ENCODE results near the gene MARCKSL1.
A peak's percentile ranks its signal among the peaks of the same experiment; 100 is the strongest.
"Not testable (repeated sequence)": the region's sequence is repeated elsewhere in the genome, so short reads cannot be mapped to it uniquely, and the experiment has no call there.

The MARCKSL1 gene

GRCh38 chr1:32305310-32305709, 30.7 kb downstream of the MARCKSL1 start:
- H3K79me2 ChIP-seq (ENCODE audit: control insufficient read depth, insufficient read depth, low read length, unreplicated experiment) = peaks cover 9% of the 10 kb centered on the region
- no peak overlapping the region for H3K27ac ChIP-seq (ENCODE audit: low read depth, low read length)
- H2AFZ ChIP-seq (ENCODE audit: low read length, unreplicated experiment) = no peak overlapping the region
- H3K4me3 ChIP-seq (ENCODE audit: low read depth, low read length) = no peak overlapping the region
- H3K4me1 ChIP-seq (ENCODE audit: control insufficient read depth, insufficient read depth, low read length, unreplicated experiment) = peaks cover 13% of the 10 kb centered on the region
- H3K36me3 ChIP-seq (ENCODE audit: insufficient read depth, low read length) = peaks cover 31% of the 10 kb centered on the region
- H3K27me3 ChIP-seq (ENCODE audit: insufficient read depth, low read length) = no peaks in the 10 kb centered on the region

- H3K27me3 ChIP-seq (ENCODE audit: insufficient read depth, low read length) = no peaks in the 10 kb centered on the region
- no peak overlapping the region for H2AFZ ChIP-seq (ENCODE audit: low read length, unreplicated experiment)
- no peak overlapping the region for H3K4me3 ChIP-seq (ENCODE audit: low read depth, low read length)
- H3K36me3 ChIP-seq (ENCODE audit: insufficient read depth, low read length) = peaks cover 31% of the 10 kb centered on the region
- no peak overlapping the region for H3K27ac ChIP-seq (ENCODE audit: low read depth, low read length)
- peaks cover 13% of the 10 kb centered on the region for H3K4me1 ChIP-seq (ENCODE audit: control insufficient read depth, insufficient read depth, low read length, unreplicated experiment)
- peaks cover 6% of the 10 kb centered on the region for H3K79me2 ChIP-seq (ENCODE audit: control insufficient read depth, insufficient read depth, low read length, unreplicated experiment)
These were observed 31.9 kb downstream of the MARCKSL1 start for GRCh38 chr1:32303997-32304622.

- Histone ChIP-seq H3K27me3 (ENCODE audit: insufficient read depth, low read length) (no peaks in the 10 kb centered on the region), H3K27ac (ENCODE audit: low read depth, low read length) (no peak overlapping the region), H3K4me1 (ENCODE audit: control insufficient read depth, insufficient read depth, low read length, unreplicated experiment) (peaks cover 13% of the 10 kb centered on the region), H2AFZ (ENCODE audit: low read length, unreplicated experiment) (no peak overlapping the region), H3K79me2 (ENCODE audit: control insufficient read depth, insufficient read depth, low read length, unreplicated experiment) (peaks cover 7% of the 10 kb centered on the region), H3K36me3 (ENCODE audit: insufficient read depth, low read length) (peaks cover 31% of the 10 kb centered on the region), H3K4me3 (ENCODE audit: low read depth, low read length) (no peak overlapping the region)
These were observed 32.7 kb downstream of the MARCKSL1 start for GRCh38 chr1:32303358-32303757.

GRCh38 chr1:32299327-32299726, 36.7 kb downstream of the MARCKSL1 start:
- H3K79me2 ChIP-seq (ENCODE audit: control insufficient read depth, insufficient read depth, low read length, unreplicated experiment) = peaks cover 29% of the 10 kb centered on the region

GRCh38 chr1:32298211-32298610, 37.8 kb downstream of the MARCKSL1 start:
- H2AFZ ChIP-seq (ENCODE audit: low read length, unreplicated experiment); H3K36me3 ChIP-seq (ENCODE audit: insufficient read depth, low read length); H3K27ac ChIP-seq (ENCODE audit: low read depth, low read length): not testable (repeated sequence)

More at GRCh38 chr1:32299327-32299726, 36.7 kb downstream of the MARCKSL1 start:
- peaks cover 18% of the 10 kb centered on the region for H3K36me3 ChIP-seq (ENCODE audit: insufficient read depth, low read length)
- no peak overlapping the region for H2AFZ ChIP-seq (ENCODE audit: low read length, unreplicated experiment)
- H3K27ac ChIP-seq (ENCODE audit: low read depth, low read length) = no peak overlapping the region
- no peaks in the 10 kb centered on the region for H3K4me1 ChIP-seq (ENCODE audit: control insufficient read depth, insufficient read depth, low read length, unreplicated experiment)
- H3K27me3 ChIP-seq (ENCODE audit: insufficient read depth, low read length) = no peaks in the 10 kb centered on the region
- no peak overlapping the region for H3K4me3 ChIP-seq (ENCODE audit: low read depth, low read length)

GRCh38 chr1:32291708-32292538, 44.1 kb downstream of the MARCKSL1 start, which contains the start of gene HDAC1:
Gene HDAC1 (plus strand): TSS chr1:32292083. CDS start chr1:32292170, 87 bp downstream.
- H3K4me1 ChIP-seq (ENCODE audit: control insufficient read depth, insufficient read depth, low read length, unreplicated experiment) = peaks cover 6% of the 10 kb centered on the region
- H3K36me3 ChIP-seq (ENCODE audit: insufficient read depth, low read length) = no peaks in the 10 kb centered on the region
- H3K27ac ChIP-seq (ENCODE audit: low read depth, low read length) = peak within 1 kb of the TSS; percentile 20
- peak within 1 kb of the TSS; percentile 90 for H2AFZ ChIP-seq (ENCODE audit: low read length, unreplicated experiment)
- no peaks in the 10 kb centered on the region for H3K27me3 ChIP-seq (ENCODE audit: insufficient read depth, low read length)
- H3K79me2 ChIP-seq (ENCODE audit: control insufficient read depth, insufficient read depth, low read length, unreplicated experiment) = peaks cover 27% of the 10 kb centered on the region
- peak within 1 kb of the TSS; percentile 91 for H3K4me3 ChIP-seq (ENCODE audit: low read depth, low read length)

More at GRCh38 chr1:32298211-32298610, 37.8 kb downstream of the MARCKSL1 start:
- H3K79me2 ChIP-seq (ENCODE audit: control insufficient read depth, insufficient read depth, low read length, unreplicated experiment) = peaks cover 30% of the 10 kb centered on the region
- H3K4me3 ChIP-seq (ENCODE audit: low read depth, low read length); H3K4me1 ChIP-seq (ENCODE audit: control insufficient read depth, insufficient read depth, low read length, unreplicated experiment); H3K27me3 ChIP-seq (ENCODE audit: insufficient read depth, low read length): not testable (repeated sequence)

- peak overlapping the region; percentile 91 for H3K4me3 ChIP-seq (ENCODE audit: low read depth, low read length)
- H3K36me3 ChIP-seq (ENCODE audit: insufficient read depth, low read length) = no peaks in the 10 kb centered on the region
- no peaks in the 10 kb centered on the region for H3K27me3 ChIP-seq (ENCODE audit: insufficient read depth, low read length)
- peak overlapping the region; percentile 20 for H3K27ac ChIP-seq (ENCODE audit: low read depth, low read length)
- peaks cover 21% of the 10 kb centered on the region for H3K79me2 ChIP-seq (ENCODE audit: control insufficient read depth, insufficient read depth, low read length, unreplicated experiment)
- H3K4me1 ChIP-seq (ENCODE audit: control insufficient read depth, insufficient read depth, low read length, unreplicated experiment) = peaks cover 6% of the 10 kb centered on the region
- peak overlapping the region; percentile 69 for H2AFZ ChIP-seq (ENCODE audit: low read length, unreplicated experiment)
These were observed 44.8 kb downstream of the MARCKSL1 start for GRCh38 chr1:32291145-32291707.

GRCh38 chr1:32289256-32289655, 46.8 kb downstream of the MARCKSL1 start:
- no peak overlapping the region for H3K27ac ChIP-seq (ENCODE audit: low read depth, low read length)
- H2AFZ ChIP-seq (ENCODE audit: low read length, unreplicated experiment) = no peak overlapping the region
- H3K4me3 ChIP-seq (ENCODE audit: low read depth, low read length) = no peak overlapping the region

GRCh38 chr1:32286763-32287162, 49.3 kb downstream of the MARCKSL1 start:
- H3K79me2 ChIP-seq (ENCODE audit: control insufficient read depth, insufficient read depth, low read length, unreplicated experiment) = no peaks in the 10 kb centered on the region
- no peak overlapping the region for H3K27ac ChIP-seq (ENCODE audit: low read depth, low read length)
- H2AFZ ChIP-seq (ENCODE audit: low read length, unreplicated experiment) = no peak overlapping the region

More at GRCh38 chr1:32289256-32289655, 46.8 kb downstream of the MARCKSL1 start:
- Histone ChIP-seq H3K27me3 (ENCODE audit: insufficient read depth, low read length) (no peaks in the 10 kb centered on the region), H3K36me3 (ENCODE audit: insufficient read depth, low read length) (no peaks in the 10 kb centered on the region), H3K4me1 (ENCODE audit: control insufficient read depth, insufficient read depth, low read length, unreplicated experiment) (peaks cover 6% of the 10 kb centered on the region), H3K79me2 (ENCODE audit: control insufficient read depth, insufficient read depth, low read length, unreplicated experiment) (peaks cover 14% of the 10 kb centered on the region)

GRCh38 chr1:32285658-32286057, 50.4 kb downstream of the MARCKSL1 start:
- Histone ChIP-seq H3K4me1 (ENCODE audit: control insufficient read depth, insufficient read depth, low read length, unreplicated experiment) (no peaks in the 10 kb centered on the region), H2AFZ (ENCODE audit: low read length, unreplicated experiment) (no peak overlapping the region), H3K27ac (ENCODE audit: low read depth, low read length) (no peak overlapping the region), H3K27me3 (ENCODE audit: insufficient read depth, low read length) (no peaks in the 10 kb centered on the region), H3K36me3 (ENCODE audit: insufficient read depth, low read length) (no peaks in the 10 kb centered on the region), H3K79me2 (ENCODE audit: control insufficient read depth, insufficient read depth, low read length, unreplicated experiment) (no peaks in the 10 kb centered on the region), H3K4me3 (ENCODE audit: low read depth, low read length) (no peak overlapping the region)

More at GRCh38 chr1:32286763-32287162, 49.3 kb downstream of the MARCKSL1 start:
- Histone ChIP-seq H3K36me3 (ENCODE audit: insufficient read depth, low read length) (no peaks in the 10 kb centered on the region), H3K27me3 (ENCODE audit: insufficient read depth, low read length) (no peaks in the 10 kb centered on the region), H3K4me3 (ENCODE audit: low read depth, low read length) (no peak overlapping the region), H3K4me1 (ENCODE audit: control insufficient read depth, insufficient read depth, low read length, unreplicated experiment) (peaks cover 6% of the 10 kb centered on the region)

All from ACC112 (cell line).